ENCODE measurements around the gene LIN7A.

Gene LIN7A

GRCh38 chr12:80752464-80752863 is 185.3 kb downstream of the LIN7A start:
- no peak for DNase-seq (ENCODE audit: low read depth)

- no peak for DNase-seq (ENCODE audit: low read depth)
Observed at GRCh38 chr12:80749456-80749855, 188.3 kb downstream of the LIN7A start.

- DNase-seq (ENCODE audit: low read depth), result no peak
Observed at GRCh38 chr12:80747800-80748199, 189.9 kb downstream of the LIN7A start.

GRCh38 chr12:80745851-80746505 is 191.8 kb downstream of the LIN7A start:
- DNase-seq (ENCODE audit: low read depth), result no peak
